GM12875 (cell line): ENCODE data around the gene SNAP29.
"Not testable (repeated sequence)": the region's sequence is repeated elsewhere in the genome, so short reads cannot be mapped to it uniquely, and the experiment has no call there.

Experiments used
- H3K4me3 ChIP-seq: one replicate; pipeline ENCODE4 v1.5.1; 2011; ENCODE audit warnings: low read depth, low read length, control low read depth
- TF ChIP-seq, protein P1 (sequence below): IDR thresholded peaks from 2 replicates; pipeline ENCODE4 v1.5.1; 2011; ENCODE audit warnings: low read depth, mild to moderate bottlenecking, control low read depth, inconsistent platforms, low read length, moderate library complexity, borderline replicate concordance; ENCODE audit not compliant: insufficient read depth

SNAP29 gene

DNA sequence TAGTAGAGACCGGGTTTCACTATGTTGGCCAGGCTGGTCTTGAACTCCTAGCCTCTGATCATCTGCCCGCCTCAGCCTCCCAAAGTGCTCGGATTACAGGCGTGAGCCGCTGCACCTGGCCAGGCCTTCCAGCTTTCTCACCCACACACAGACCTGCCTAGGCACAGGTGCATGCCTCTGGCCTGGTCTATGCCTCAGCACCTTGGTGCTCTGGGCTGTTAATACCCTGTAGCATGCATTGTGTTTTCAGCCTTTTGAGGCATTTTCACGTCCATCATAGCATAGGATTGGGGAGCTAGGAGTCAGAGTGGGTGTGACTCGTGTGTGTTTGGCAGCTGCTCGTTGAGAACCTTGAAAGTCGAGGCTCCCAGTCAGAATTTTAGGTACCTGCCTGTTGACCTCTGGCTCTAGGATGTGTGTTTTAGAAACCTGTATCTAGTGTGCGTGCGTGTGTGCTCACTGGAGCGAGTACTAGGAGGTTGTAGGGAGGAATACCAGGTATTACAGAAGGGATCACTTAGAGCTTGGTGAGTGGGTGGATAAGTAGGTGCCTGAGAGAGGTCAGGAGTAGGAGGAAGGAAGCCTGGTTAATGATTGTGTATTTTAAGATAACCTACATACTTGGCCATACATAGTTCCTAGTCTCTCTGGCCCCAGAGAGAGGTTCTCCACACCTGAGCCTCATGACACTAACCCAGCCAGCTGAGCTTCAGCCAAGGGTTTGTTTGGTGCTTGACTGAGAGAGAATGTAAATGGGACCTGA, 78.4 kb downstream of the SNAP29 start:
- H3K4me3 ChIP-seq: no peak overlapping the region
- TF ChIP-seq, protein P1, sequence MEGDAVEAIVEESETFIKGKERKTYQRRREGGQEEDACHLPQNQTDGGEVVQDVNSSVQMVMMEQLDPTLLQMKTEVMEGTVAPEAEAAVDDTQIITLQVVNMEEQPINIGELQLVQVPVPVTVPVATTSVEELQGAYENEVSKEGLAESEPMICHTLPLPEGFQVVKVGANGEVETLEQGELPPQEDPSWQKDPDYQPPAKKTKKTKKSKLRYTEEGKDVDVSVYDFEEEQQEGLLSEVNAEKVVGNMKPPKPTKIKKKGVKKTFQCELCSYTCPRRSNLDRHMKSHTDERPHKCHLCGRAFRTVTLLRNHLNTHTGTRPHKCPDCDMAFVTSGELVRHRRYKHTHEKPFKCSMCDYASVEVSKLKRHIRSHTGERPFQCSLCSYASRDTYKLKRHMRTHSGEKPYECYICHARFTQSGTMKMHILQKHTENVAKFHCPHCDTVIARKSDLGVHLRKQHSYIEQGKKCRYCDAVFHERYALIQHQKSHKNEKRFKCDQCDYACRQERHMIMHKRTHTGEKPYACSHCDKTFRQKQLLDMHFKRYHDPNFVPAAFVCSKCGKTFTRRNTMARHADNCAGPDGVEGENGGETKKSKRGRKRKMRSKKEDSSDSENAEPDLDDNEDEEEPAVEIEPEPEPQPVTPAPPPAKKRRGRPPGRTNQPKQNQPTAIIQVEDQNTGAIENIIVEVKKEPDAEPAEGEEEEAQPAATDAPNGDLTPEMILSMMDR: no peak

DNA sequence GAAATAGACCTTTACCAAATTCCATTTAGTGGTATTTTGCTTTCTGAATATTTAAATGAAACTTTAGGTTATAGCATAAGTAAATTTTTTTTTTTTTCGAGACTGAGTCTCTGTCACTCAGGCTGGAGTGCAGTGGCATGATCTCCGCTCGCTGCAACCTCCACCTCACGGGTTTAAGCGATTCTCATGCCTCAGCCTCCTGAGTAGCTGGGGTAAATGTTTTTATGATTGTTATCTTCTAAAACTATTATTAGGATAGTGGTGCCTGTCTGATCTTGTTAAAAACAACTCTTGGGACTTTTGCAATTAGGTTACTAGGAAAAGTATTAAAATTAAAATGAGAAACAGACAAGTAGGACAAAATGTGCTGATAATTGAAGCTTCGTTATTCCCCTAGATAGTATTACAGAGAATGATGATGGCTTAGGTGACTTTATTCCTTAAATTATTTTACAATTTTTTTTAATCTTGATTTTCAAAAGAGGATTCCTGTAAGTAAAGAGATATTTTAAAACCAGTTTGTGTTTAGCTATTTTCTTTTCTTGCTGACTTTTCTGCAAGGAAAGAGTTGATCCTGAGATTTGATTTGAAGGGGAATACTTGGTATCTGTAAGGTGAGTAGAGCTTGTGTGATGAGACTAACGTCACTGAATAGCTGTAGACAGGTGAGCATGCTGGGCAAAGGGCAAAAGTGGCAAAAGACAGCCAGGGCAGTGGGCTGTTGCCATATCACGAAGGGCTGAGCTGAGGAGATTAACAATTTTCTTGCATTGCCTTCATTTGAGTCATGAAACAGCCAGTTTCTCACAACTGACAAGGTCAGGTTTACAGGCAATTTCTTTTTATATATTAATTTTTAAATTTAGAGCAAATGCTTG, 79.2 kb downstream of the SNAP29 start:
- no peak overlapping the region for H3K4me3 ChIP-seq
- TF ChIP-seq, protein P1: no peak

DNA sequence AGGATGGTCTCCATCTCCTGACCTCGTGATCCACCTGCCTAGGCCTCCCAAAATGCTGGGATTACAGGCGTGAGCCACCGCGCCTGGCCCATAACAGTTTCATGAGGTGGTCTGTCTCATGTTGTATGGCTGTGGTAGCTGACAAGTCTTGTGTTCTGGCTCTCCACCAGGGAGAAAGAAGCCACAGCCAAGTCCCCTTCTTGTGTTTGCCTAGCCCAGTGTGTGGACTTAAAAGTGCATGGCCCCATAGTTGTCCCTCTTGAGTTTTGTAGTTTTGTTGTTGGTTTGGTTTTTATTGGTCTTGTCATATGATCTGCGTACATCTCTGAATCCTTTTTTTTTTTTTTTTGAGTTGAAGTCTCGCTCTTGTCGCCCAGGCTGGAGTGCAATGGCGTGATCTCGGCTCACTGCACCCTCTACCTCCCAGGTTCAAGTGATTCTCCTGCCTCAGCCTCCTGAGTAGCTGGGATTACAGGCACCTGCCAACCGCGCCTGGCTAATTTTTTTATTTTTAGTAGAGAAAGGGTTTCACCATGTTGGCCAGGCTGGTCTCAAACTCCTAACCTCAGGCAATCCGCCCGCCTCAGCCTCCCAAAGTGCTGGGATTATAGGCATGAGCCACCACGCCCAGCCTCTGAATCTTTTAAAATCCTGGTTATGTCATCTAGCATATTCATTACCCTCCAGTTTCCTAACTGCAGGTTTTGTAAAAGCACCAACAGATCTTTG, 80.8 kb downstream of the SNAP29 start:
- H3K4me3 ChIP-seq: not testable (repeated sequence)

- H3K4me3 ChIP-seq: no peak overlapping the region
- TF ChIP-seq, protein P1: no peak
Measured at GRCh38 chr22:20940186-20940651, 81.4 kb downstream of the SNAP29 start.
